ENCODE data around the gene SNX13.
"Not testable (repeated sequence)": the region's sequence is repeated elsewhere in the genome, so short reads cannot be mapped to it uniquely, and the experiment has no call there.

The SNX13 gene

GRCh38 chr7:17845197-17845547 is 95.1 kb downstream of the SNX13 start:
- DNase-seq (ENCODE audit: low read depth) = no peak

- DNase-seq (ENCODE audit: low read depth) = no peak
Measured at GRCh38 chr7:17844514-17845196, 95.6 kb downstream of the SNX13 start.

- DNase-seq (ENCODE audit: low read depth) = no peak
Measured at GRCh38 chr7:17844022-17844421, 96.3 kb downstream of the SNX13 start.

GRCh38 chr7:17843041-17843440 is 97.3 kb downstream of the SNX13 start:
- no peak for DNase-seq (ENCODE audit: low read depth)

GRCh38 chr7:17832820-17833355 is 107.4 kb downstream of the SNX13 start:
- DNase-seq (ENCODE audit: low read depth) = no peak

GRCh38 chr7:17832242-17832641 is 108.1 kb downstream of the SNX13 start:
- no peak for DNase-seq (ENCODE audit: low read depth)

- no peak for DNase-seq (ENCODE audit: low read depth)
Measured at GRCh38 chr7:17830206-17830605, 110.1 kb downstream of the SNX13 start.

- DNase-seq (ENCODE audit: low read depth) = no peak
Measured at GRCh38 chr7:17829001-17829400, 111.3 kb downstream of the SNX13 start.

- DNase-seq (ENCODE audit: low read depth) = no peak
Measured at GRCh38 chr7:17822547-17823173, 117.6 kb downstream of the SNX13 start.

GRCh38 chr7:17816903-17817302 is 123.4 kb downstream of the SNX13 start:
- no peak for DNase-seq (ENCODE audit: low read depth)

- DNase-seq (ENCODE audit: low read depth) = no peak
Measured at GRCh38 chr7:17815318-17815717, 125.0 kb downstream of the SNX13 start.

- no peak for DNase-seq (ENCODE audit: low read depth)
Measured at GRCh38 chr7:17814058-17814457, 126.2 kb downstream of the SNX13 start.

- DNase-seq (ENCODE audit: low read depth) = not testable (repeated sequence)
Measured at GRCh38 chr7:17809215-17809614, 131.1 kb downstream of the SNX13 start.

- DNase-seq (ENCODE audit: low read depth) = no peak
Measured at GRCh38 chr7:17807242-17807641, 133.1 kb downstream of the SNX13 start.

GRCh38 chr7:17806631-17807030 is 133.7 kb downstream of the SNX13 start:
- DNase-seq (ENCODE audit: low read depth) = no peak

GRCh38 chr7:17802056-17802455 is 138.2 kb downstream of the SNX13 start:
- no peak for DNase-seq (ENCODE audit: low read depth)

- DNase-seq (ENCODE audit: low read depth) = no peak
Measured at GRCh38 chr7:17792075-17792936, 148.0 kb downstream of the SNX13 start.

GRCh38 chr7:17787257-17787656 is 153.0 kb downstream of the SNX13 start:
- DNase-seq (ENCODE audit: low read depth) = no peak

- DNase-seq (ENCODE audit: low read depth) = no peak
Measured at GRCh38 chr7:17786314-17786852, 153.9 kb downstream of the SNX13 start.

GRCh38 chr7:17782216-17782549 is 158.1 kb downstream of the SNX13 start:
- no peak for DNase-seq (ENCODE audit: low read depth)

GRCh38 chr7:17781491-17782215 is 158.6 kb downstream of the SNX13 start:
- no peak for DNase-seq (ENCODE audit: low read depth)

GRCh38 chr7:17779381-17779780 is 160.9 kb downstream of the SNX13 start:
- no peak for DNase-seq (ENCODE audit: low read depth)
